Fibroblast of pulmonary artery (primary cell): ENCODE data around the gene OPN1MW.
"Not testable (repeated sequence)": the region's sequence is repeated elsewhere in the genome, so short reads cannot be mapped to it uniquely, and the experiment has no call there.

Experiments used
- DNase-seq: peaks from one replicate; pipeline ENCODE4 v3.0.0-alpha.2; 2010; ENCODE audit warnings: low read depth
- H3K4me3 ChIP-seq: replicated peaks from 2 replicates; pipeline ENCODE4 v1.5.1; 2011; ENCODE audit warnings: low read depth, mild to moderate bottlenecking, control low read depth, low read length, moderate library complexity
- TF ChIP-seq, protein P1 (sequence below): IDR thresholded peaks from 2 replicates; pipeline ENCODE4 v1.5.1; 2011; ENCODE audit warnings: mild to moderate bottlenecking, control low read depth, low read length, inconsistent platforms; ENCODE audit errors: missing control alignments

The OPN1MW gene

GRCh38 chrX:154182296-154182695 is at the start of gene OPN1MW:
Gene OPN1MW, plus strand, starts transcription at chrX:154182596. Its CDS starts 82 bp downstream, at chrX:154182678.
- not testable (repeated sequence) for H3K4me3 ChIP-seq, DNase-seq

DNA sequence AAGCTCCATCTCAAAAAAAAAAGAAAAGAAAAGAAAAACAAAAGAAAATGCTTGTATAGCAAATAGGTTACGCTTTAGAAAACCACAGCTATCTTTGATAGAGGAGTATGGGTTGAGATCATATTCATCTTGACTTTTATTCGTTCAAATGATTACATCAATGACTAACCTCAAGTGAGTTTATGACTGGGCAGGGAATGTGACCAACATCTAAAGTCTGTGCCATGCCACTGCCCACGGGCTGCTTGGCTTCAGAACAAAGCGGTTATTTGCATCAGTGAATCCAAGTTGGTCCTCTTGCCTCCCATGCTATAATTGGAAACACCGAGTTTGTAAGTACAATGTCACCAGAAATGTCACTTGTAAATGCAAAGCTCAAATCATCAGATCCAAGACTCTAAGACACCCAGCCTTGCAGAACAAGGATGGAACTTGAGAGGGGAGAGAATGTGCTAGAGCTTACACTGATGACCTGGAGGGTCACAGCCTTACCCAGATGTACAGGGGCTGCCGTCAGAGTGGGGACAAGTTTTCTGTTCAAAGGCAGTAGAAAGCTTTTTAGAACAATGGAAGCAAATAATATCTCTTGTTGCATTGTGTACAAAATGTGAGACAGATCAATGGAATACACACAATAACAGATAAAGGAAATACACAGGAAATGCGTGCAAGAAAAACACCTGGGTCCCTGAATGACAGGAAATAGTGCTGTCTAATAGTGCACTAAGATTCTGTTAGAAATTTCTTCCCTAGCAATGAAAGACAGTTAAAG is 46.8 kb upstream of the OPN1MW start:
- DNase-seq: no peak
- H3K4me3 ChIP-seq: no peak overlapping the region
- TF ChIP-seq, protein P1, sequence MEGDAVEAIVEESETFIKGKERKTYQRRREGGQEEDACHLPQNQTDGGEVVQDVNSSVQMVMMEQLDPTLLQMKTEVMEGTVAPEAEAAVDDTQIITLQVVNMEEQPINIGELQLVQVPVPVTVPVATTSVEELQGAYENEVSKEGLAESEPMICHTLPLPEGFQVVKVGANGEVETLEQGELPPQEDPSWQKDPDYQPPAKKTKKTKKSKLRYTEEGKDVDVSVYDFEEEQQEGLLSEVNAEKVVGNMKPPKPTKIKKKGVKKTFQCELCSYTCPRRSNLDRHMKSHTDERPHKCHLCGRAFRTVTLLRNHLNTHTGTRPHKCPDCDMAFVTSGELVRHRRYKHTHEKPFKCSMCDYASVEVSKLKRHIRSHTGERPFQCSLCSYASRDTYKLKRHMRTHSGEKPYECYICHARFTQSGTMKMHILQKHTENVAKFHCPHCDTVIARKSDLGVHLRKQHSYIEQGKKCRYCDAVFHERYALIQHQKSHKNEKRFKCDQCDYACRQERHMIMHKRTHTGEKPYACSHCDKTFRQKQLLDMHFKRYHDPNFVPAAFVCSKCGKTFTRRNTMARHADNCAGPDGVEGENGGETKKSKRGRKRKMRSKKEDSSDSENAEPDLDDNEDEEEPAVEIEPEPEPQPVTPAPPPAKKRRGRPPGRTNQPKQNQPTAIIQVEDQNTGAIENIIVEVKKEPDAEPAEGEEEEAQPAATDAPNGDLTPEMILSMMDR: no peak

- TF ChIP-seq, protein P1: peak; percentile 38
- peak overlapping the region; percentile 24 for H3K4me3 ChIP-seq
- DNase-seq: peak; percentile 45
Measured at GRCh38 chrX:154136627-154137161, 45.7 kb upstream of the OPN1MW start.

GRCh38 chrX:154138857-154139256 is 43.5 kb upstream of the OPN1MW start:
- TF ChIP-seq, protein P1: no peak
- no peak overlapping the region for H3K4me3 ChIP-seq
- DNase-seq: no peak

GRCh38 chrX:154140206-154140605 is 42.2 kb upstream of the OPN1MW start:
- TF ChIP-seq, protein P1: no peak
- DNase-seq: no peak
- no peak overlapping the region for H3K4me3 ChIP-seq

DNA sequence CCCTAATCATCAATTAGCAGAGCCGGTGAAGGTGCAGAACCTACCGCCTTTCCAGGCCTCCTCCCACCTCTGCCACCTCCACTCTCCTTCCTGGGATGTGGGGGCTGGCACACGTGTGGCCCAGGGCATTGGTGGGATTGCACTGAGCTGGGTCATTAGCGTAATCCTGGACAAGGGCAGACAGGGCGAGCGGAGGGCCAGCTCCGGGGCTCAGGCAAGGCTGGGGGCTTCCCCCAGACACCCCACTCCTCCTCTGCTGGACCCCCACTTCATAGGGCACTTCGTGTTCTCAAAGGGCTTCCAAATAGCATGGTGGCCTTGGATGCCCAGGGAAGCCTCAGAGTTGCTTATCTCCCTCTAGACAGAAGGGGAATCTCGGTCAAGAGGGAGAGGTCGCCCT is 41.7 kb upstream of the OPN1MW start:
- no peak for DNase-seq
- TF ChIP-seq, protein P1: no peak

GRCh38 chrX:154142386-154142785 is 40.0 kb upstream of the OPN1MW start:
- H3K4me3 ChIP-seq: no peak overlapping the region
- TF ChIP-seq, protein P1: no peak
- no peak for DNase-seq

More for the DNA sequence above, 41.7 kb upstream of the OPN1MW start:
- no peak overlapping the region for H3K4me3 ChIP-seq
